Mucosa of rectum (tissue), 2 donors: Measurements from ENCODE around the gene LRRK2.
"Not testable (repeated sequence)": the region's sequence is repeated elsewhere in the genome, so short reads cannot be mapped to it uniquely, and the experiment has no call there.

Experiments used
- H3K27ac ChIP-seq, 2 donors: one replicate each; pipeline ENCODE4 v1.7.0; 2013; ENCODE audit warnings: inconsistent platforms in 2 of 2, low read depth in 2 of 2, low read length in 2 of 2
- H3K27me3 ChIP-seq, 2 donors: one replicate each; pipeline ENCODE4 v1.7.0; 2013; ENCODE audit warnings: low read length in 2 of 2; ENCODE audit not compliant: control insufficient read depth in 2 of 2, insufficient read depth in 2 of 2
- H3K36me3 ChIP-seq, 2 donors: one replicate each; pipeline ENCODE4 v1.7.0; 2013; ENCODE audit warnings: low read length in 2 of 2; ENCODE audit not compliant: control insufficient read depth in 2 of 2, insufficient read depth in 2 of 2
- H3K4me1 ChIP-seq, 2 donors: one replicate each; pipeline ENCODE4 v1.7.0; 2013; ENCODE audit warnings: low read length in 2 of 2, mild to moderate bottlenecking in 1 of 2; ENCODE audit not compliant: control insufficient read depth in 2 of 2, insufficient read depth in 2 of 2
- H3K4me3 ChIP-seq, 2 donors: one replicate each; pipeline ENCODE4 v1.7.0; 2013; ENCODE audit warnings: low read length in 2 of 2
- H3K9ac ChIP-seq, 2 donors: one replicate each; pipeline ENCODE4 v1.7.0; 2013; ENCODE audit warnings: low read length in 2 of 2, low read depth in 1 of 2, mild to moderate bottlenecking in 1 of 2
- H3K9me3 ChIP-seq, 2 donors: one replicate each; pipeline ENCODE4 v1.7.0; 2013; ENCODE audit warnings: low read length in 2 of 2; ENCODE audit not compliant: control insufficient read depth in 2 of 2
- donor health status: healthy.
- donor health status: Normal muscosa, but diverticular disease.

The LRRK2 gene

GRCh38 chr12:40244526-40245156, 19.8 kb downstream of the LRRK2 start:
- not testable (repeated sequence) for H3K27me3 ChIP-seq, H3K4me3 ChIP-seq, H3K36me3 ChIP-seq, H3K27ac ChIP-seq, H3K9ac ChIP-seq, H3K9me3 ChIP-seq, H3K4me1 ChIP-seq

GRCh38 chr12:40248034-40248433, 23.2 kb downstream of the LRRK2 start:
- Histone ChIP-seq H3K9me3 (no peaks in the 10 kb centered on the region), H3K4me1 (no peaks in the 10 kb centered on the region), H3K4me3 (no peak overlapping the region), H3K9ac (no peak overlapping the region), H3K27me3 (no peaks in the 10 kb centered on the region), H3K36me3 (no peaks in the 10 kb centered on the region), H3K27ac (no peak overlapping the region)

GRCh38 chr12:40248585-40249297, 23.9 kb downstream of the LRRK2 start:
- H3K9me3 ChIP-seq: no peaks in the 10 kb centered on the region
- no peaks in the 10 kb centered on the region for H3K4me1 ChIP-seq
- H3K4me3 ChIP-seq: no peak overlapping the region
- H3K27me3 ChIP-seq: no peaks in the 10 kb centered on the region
- H3K27ac ChIP-seq: no peak overlapping the region
- no peaks in the 10 kb centered on the region for H3K36me3 ChIP-seq
- no peak overlapping the region for H3K9ac ChIP-seq

GRCh38 chr12:40250652-40251051, 25.9 kb downstream of the LRRK2 start:
- not testable (repeated sequence) for H3K36me3 ChIP-seq, H3K4me3 ChIP-seq, H3K27me3 ChIP-seq, H3K27ac ChIP-seq, H3K9ac ChIP-seq, H3K9me3 ChIP-seq, H3K4me1 ChIP-seq

- Histone ChIP-seq H3K27ac (no peak overlapping the region), H3K4me1 (no peaks in the 10 kb centered on the region), H3K4me3 (no peak overlapping the region), H3K9me3 (no peaks in the 10 kb centered on the region), H3K9ac (no peak overlapping the region), H3K27me3 (no peaks in the 10 kb centered on the region), H3K36me3 (no peaks in the 10 kb centered on the region)
Observed at GRCh38 chr12:40253936-40254335, 29.1 kb downstream of the LRRK2 start.

GRCh38 chr12:40254455-40255085, 29.8 kb downstream of the LRRK2 start:
- H3K27ac ChIP-seq: no peak overlapping the region
- no peaks in the 10 kb centered on the region for H3K9me3 ChIP-seq
- H3K4me1 ChIP-seq: no peaks in the 10 kb centered on the region
- H3K4me3 ChIP-seq: no peak overlapping the region
- H3K36me3 ChIP-seq: no peaks in the 10 kb centered on the region
- no peak overlapping the region for H3K9ac ChIP-seq
- H3K27me3 ChIP-seq: no peaks in the 10 kb centered on the region

- Histone ChIP-seq H3K9me3 (no peaks in the 10 kb centered on the region), H3K36me3 (no peaks in the 10 kb centered on the region), H3K4me1 (no peaks in the 10 kb centered on the region), H3K27me3 (no peaks in the 10 kb centered on the region), H3K9ac (no peak overlapping the region), H3K4me3 (no peak overlapping the region), H3K27ac (no peak overlapping the region)
Observed at GRCh38 chr12:40258371-40258770, 33.6 kb downstream of the LRRK2 start.

GRCh38 chr12:40261937-40262336, 37.1 kb downstream of the LRRK2 start:
- no peaks in the 10 kb centered on the region for H3K27me3 ChIP-seq
- H3K9me3 ChIP-seq: no peaks in the 10 kb centered on the region
- no peak overlapping the region for H3K27ac ChIP-seq
- H3K9ac ChIP-seq: no peak overlapping the region
- H3K4me1 ChIP-seq: no peaks in the 10 kb centered on the region
- H3K36me3 ChIP-seq: peaks cover 0 to 3% of the 10 kb centered on the region in 2 donors
- H3K4me3 ChIP-seq: no peak overlapping the region

GRCh38 chr12:40262657-40263056, 37.9 kb downstream of the LRRK2 start:
- Histone ChIP-seq H3K9me3 (no peaks in the 10 kb centered on the region), H3K27ac (no peak overlapping the region), H3K36me3 (peaks cover 0 to 3% of the 10 kb centered on the region in 2 donors), H3K4me3 (no peak overlapping the region), H3K4me1 (no peaks in the 10 kb centered on the region), H3K27me3 (no peaks in the 10 kb centered on the region), H3K9ac (no peak overlapping the region)

GRCh38 chr12:40263616-40264409, 39.0 kb downstream of the LRRK2 start:
- H3K9ac ChIP-seq: no peak overlapping the region
- H3K9me3 ChIP-seq: no peaks in the 10 kb centered on the region
- no peaks in the 10 kb centered on the region for H3K4me1 ChIP-seq
- no peak overlapping the region for H3K27ac ChIP-seq
- H3K4me3 ChIP-seq: no peak overlapping the region
- H3K27me3 ChIP-seq: no peaks in the 10 kb centered on the region
- H3K36me3 ChIP-seq: peaks cover 0 to 3% of the 10 kb centered on the region in 2 donors
